Measurements from ENCODE around the gene PSMB10.
"Not testable (repeated sequence)": the region's sequence is repeated elsewhere in the genome, so short reads cannot be mapped to it uniquely, and the experiment has no call there.

Gene PSMB10

DNA sequence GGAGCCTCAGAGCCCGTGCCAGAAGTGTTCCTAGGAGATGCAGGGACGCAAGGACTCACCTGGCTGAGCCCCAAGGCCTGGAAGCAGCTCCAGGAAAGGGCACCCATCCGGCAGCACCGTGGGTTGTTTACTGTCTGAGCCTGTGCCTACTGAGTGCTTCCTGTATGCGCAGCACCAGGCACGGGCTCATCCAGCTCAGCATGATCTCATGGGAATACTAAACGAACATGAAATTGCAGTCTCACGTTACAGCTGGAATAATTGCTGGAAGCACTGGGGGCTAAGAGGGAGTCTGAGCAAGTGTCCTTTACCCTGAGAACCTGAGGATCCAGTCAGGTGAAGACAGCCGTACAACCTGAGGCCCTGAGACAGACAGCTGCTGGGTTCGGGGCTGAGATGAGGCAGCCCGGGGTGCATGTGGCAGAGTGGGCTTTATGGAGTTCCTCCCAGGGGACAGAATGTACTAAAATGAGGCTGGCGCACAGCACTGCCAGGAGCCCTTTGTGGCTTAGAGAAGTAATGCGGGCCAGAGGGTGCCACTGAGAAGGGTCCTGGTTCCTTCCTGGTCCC is 10.4 kb downstream of the PSMB10 start:
- Histone ChIP-seq H3K9ac (ENCODE audit: low read length) (no peak overlapping the region), H3K9me3 (ENCODE audit: control insufficient read depth, low read length) (no peaks in the 10 kb centered on the region), H3K27me3 (ENCODE audit: control insufficient read depth, insufficient read depth, low read length) (no peaks in the 10 kb centered on the region), H3K4me3 (ENCODE audit: low read length) (no peak overlapping the region), H3K4me1 (ENCODE audit: control insufficient read depth, insufficient read depth, low read length) (no peaks in the 10 kb centered on the region), H3K36me3 (ENCODE audit: control insufficient read depth, insufficient read depth, low read length) (no peaks in the 10 kb centered on the region)

DNA sequence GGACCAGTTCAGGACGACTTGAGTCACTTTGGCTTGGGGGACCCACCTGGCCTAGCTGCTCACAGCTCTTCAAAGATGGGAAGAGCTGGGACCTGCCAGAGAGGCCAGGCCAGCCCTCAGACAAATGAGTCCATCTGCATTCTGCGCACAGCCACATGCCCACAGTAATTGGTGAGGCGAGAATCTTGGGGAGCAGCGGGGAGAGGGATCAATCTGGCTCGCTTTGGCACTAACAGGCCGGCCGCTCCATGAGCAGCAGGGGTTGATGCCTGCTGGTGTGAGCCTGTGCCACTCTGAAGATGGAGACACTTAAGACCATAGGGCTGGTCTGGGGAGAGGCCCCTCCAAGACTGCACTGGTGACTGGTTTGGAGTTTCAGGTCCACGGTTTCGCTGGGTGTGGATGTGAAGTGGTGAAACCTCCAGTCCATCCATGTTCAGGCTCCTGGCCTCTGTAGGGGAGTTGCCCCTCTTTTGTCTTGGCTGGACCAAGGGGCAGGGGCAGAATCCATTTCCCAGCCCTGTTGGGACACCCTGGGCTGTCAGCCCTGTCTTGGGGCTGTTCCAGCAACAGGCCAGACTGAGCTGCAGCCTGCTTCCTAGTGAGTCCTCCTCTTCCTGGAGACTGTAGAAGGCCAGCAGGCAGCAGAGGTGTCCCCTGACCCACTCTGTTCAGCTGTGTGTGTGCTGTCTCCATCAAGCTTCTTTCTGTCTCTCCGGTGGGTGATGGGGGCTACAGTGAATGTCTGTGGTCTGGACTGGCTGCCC is 12.3 kb downstream of the PSMB10 start:
- Histone ChIP-seq H3K36me3 (ENCODE audit: control insufficient read depth, insufficient read depth, low read length) (no peaks in the 10 kb centered on the region), H3K4me1 (ENCODE audit: control insufficient read depth, insufficient read depth, low read length) (no peaks in the 10 kb centered on the region), H3K9ac (ENCODE audit: low read length) (no peak overlapping the region)

DNA sequence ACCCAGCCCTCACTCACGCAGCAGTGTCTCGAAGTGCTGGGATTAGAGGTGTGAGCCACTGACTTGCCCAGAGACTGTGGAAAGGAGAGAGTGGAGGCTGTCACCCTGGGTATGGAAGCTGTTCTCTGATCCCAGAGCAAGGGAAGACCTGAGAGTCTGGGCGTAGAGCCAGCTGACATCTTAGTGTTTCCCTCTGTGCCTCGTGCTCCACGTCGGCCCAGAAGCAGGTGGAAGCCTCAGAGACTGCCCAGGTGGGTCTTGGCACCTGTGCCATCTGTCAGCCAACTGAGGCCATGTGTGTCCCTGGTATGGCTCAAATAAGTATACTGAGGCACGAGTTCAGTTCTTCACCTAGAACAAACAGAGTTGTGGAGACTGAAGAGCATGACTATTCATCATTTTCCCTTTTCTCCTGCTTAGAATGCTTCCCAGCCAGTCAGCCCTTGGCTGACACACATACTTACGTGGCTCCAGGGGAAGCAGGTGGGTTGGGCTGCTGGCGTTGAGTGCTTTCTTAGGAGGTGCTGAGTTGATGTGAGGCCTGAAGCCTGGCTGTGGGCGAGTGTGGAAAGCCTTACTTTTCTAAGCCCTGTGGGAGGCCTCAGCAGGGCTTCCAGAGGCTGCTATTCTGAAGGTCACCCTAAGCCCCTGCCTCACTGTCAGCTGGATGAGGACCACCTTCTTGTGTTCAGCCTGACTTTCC is 13.1 kb downstream of the PSMB10 start:
- Histone ChIP-seq H3K27me3 (ENCODE audit: control insufficient read depth, insufficient read depth, low read length) (no peaks in the 10 kb centered on the region), H3K36me3 (ENCODE audit: control insufficient read depth, insufficient read depth, low read length) (no peaks in the 10 kb centered on the region), H3K4me3 (ENCODE audit: low read length) (no peak overlapping the region), H3K4me1 (ENCODE audit: control insufficient read depth, insufficient read depth, low read length) (no peaks in the 10 kb centered on the region), H3K9me3 (ENCODE audit: control insufficient read depth, low read length) (no peaks in the 10 kb centered on the region), H3K9ac (ENCODE audit: low read length) (no peak overlapping the region)

More for the DNA sequence above, 12.3 kb downstream of the PSMB10 start:
- no peaks in the 10 kb centered on the region for H3K27me3 ChIP-seq (ENCODE audit: control insufficient read depth, insufficient read depth, low read length)
- H3K4me3 ChIP-seq (ENCODE audit: low read length), result no peak overlapping the region
- no peaks in the 10 kb centered on the region for H3K9me3 ChIP-seq (ENCODE audit: control insufficient read depth, low read length)

DNA sequence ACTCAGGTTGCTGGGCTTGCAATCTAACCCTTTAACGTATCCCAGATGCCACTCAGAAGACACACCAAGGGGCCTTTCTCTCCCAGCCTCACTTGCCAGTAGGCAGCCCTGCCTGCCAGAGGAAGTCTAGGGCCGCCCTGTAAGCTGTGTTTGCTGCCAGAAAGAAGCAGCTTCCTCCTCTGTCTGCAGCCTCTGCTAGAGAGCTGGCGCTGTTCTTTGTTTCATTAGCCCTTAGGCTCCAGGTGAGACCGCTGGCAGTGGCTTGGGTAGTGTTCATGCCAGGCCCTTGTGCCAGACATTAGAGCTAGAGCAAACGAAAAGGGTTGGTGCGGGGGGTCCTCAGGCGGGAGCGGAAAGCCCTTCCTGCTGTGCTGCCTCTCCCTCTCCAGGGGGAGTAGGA is 13.9 kb downstream of the PSMB10 start:
- Histone ChIP-seq H3K27me3 (ENCODE audit: control insufficient read depth, insufficient read depth, low read length) (no peaks in the 10 kb centered on the region), H3K4me3 (ENCODE audit: low read length) (no peak overlapping the region), H3K4me1 (ENCODE audit: control insufficient read depth, insufficient read depth, low read length) (no peaks in the 10 kb centered on the region), H3K36me3 (ENCODE audit: control insufficient read depth, insufficient read depth, low read length) (no peaks in the 10 kb centered on the region), H3K9ac (ENCODE audit: low read length) (no peak overlapping the region), H3K9me3 (ENCODE audit: control insufficient read depth, low read length) (no peaks in the 10 kb centered on the region)

DNA sequence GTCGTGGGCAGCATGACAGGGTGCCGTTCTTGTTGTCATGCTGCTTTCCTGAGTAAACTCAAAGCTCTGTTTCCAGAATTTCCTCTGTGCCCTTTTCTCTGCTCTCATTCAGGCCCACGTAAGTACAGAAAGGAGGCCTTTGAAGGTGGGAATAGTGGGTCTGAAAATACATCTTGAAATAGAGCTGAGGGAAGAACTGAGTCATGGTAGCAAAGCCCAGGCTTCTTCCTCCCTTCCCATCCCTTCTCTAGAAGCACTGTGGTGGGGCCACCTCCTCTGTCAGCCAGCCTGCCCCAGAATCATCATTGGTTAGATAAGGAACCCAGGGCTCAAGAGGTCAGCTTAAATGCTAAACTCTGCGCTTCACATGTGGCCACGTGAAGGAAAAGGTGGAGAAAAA is 14.4 kb downstream of the PSMB10 start:
- no peaks in the 10 kb centered on the region for H3K9me3 ChIP-seq (ENCODE audit: control insufficient read depth, low read length)
- H3K36me3 ChIP-seq (ENCODE audit: control insufficient read depth, insufficient read depth, low read length), result peaks cover 3% of the 10 kb centered on the region
- no peak overlapping the region for H3K9ac ChIP-seq (ENCODE audit: low read length)
- H3K4me1 ChIP-seq (ENCODE audit: control insufficient read depth, insufficient read depth, low read length), result peaks cover 5% of the 10 kb centered on the region
- H3K27me3 ChIP-seq (ENCODE audit: control insufficient read depth, insufficient read depth, low read length), result no peaks in the 10 kb centered on the region
- H3K4me3 ChIP-seq (ENCODE audit: low read length), result no peak overlapping the region

DNA sequence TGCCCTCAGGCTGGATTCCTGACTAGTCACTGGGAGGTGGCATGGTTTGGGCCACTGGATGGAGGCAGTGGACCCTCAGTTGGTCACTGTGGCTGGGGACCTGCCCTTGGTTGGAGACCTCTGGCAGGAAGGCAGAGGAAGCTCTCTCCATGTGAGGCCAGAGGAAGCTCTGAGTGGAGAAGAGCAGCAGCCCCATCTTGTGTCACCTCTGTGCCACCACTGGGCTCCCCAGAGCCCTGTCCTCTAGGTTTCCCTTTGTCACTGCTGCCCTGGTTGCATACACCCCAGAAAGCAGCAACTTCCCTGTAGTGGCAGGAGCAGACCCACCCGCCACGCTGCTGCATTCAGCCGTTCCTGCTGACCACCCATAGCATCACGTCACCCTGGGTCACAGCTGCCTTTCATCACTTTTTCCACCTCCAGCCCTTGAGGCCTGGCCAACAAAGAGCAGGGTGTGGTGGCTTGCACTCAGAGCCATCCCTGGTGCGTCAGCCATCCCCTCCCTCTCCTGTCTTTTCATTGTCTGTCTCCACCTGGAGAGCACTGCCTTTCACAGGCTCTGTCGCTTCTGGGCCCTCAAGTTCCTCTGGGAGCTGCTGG is 16.9 kb downstream of the PSMB10 start:
- Histone ChIP-seq H3K4me3 (ENCODE audit: low read length) (no peak overlapping the region), H3K36me3 (ENCODE audit: control insufficient read depth, insufficient read depth, low read length) (peaks cover 10% of the 10 kb centered on the region), H3K9ac (ENCODE audit: low read length) (no peak overlapping the region), H3K4me1 (ENCODE audit: control insufficient read depth, insufficient read depth, low read length) (peaks cover 20% of the 10 kb centered on the region), H3K27me3 (ENCODE audit: control insufficient read depth, insufficient read depth, low read length) (no peaks in the 10 kb centered on the region), H3K9me3 (ENCODE audit: control insufficient read depth, low read length) (no peaks in the 10 kb centered on the region)

DNA sequence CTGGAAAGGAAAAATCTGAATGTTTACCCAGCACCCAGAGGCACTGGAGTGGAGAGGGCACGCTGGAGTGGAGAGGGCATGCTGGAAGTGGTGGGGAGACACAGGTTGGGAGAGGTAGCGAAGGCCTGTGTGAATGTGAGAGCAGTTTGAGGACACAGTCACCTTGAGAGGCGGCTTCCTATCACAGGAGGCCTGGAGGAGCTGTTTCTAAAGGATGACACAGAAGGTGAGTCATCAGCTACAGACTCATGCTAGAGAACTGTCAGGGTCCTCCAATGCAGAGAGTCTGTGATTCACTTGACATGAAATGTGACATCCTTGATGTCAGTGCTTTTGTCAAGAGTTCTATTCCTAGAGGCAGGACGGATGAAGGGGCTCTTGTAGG is 18.8 kb downstream of the PSMB10 start:
- Histone ChIP-seq H3K9me3 (ENCODE audit: control insufficient read depth, low read length) (no peaks in the 10 kb centered on the region), H3K27me3 (ENCODE audit: control insufficient read depth, insufficient read depth, low read length) (no peaks in the 10 kb centered on the region), H3K4me3 (ENCODE audit: low read length) (no peak overlapping the region), H3K9ac (ENCODE audit: low read length) (no peak overlapping the region), H3K4me1 (ENCODE audit: control insufficient read depth, insufficient read depth, low read length) (peaks cover 20% of the 10 kb centered on the region), H3K36me3 (ENCODE audit: control insufficient read depth, insufficient read depth, low read length) (peaks cover 10% of the 10 kb centered on the region)

DNA sequence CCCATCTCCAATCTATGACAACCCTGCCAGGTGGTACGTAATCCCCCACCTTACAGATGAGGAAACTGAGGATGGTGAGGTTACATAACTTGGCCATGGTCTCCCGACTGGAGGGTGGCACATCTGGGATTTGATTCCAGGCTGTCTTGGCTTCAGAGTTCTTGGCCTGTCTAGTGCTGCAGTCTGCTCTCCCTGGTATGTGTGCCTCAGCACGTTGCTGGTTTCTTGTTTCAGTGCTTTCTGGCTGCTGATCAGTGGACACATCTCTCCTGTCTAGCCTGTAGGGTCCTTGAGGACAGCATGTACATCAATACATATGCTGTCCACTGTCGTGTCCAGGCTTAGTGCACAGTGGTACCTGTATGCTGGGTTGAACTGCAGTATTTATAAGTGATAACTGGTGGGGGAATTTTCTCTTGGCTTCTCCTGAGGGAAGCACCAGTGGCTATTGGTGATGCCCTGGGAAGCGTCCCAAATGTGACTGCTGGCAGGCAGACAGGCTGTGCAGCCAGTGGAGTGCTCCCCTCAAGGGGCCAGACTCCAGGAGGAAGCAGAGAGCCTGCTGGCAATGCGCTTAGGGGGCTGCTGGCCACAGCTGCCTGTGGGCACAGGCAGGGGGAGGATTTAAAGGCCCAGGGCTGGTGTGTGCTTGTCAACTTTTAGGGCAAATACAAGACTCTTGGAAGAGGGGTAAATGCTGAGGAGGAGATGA is 19.4 kb downstream of the PSMB10 start:
- Histone ChIP-seq H3K9me3 (ENCODE audit: control insufficient read depth, low read length) (no peaks in the 10 kb centered on the region), H3K27me3 (ENCODE audit: control insufficient read depth, insufficient read depth, low read length) (no peaks in the 10 kb centered on the region), H3K4me1 (ENCODE audit: control insufficient read depth, insufficient read depth, low read length) (peaks cover 20% of the 10 kb centered on the region), H3K36me3 (ENCODE audit: control insufficient read depth, insufficient read depth, low read length) (peaks cover 10% of the 10 kb centered on the region), H3K9ac (ENCODE audit: low read length) (no peak overlapping the region), H3K4me3 (ENCODE audit: low read length) (no peak overlapping the region)

DNA sequence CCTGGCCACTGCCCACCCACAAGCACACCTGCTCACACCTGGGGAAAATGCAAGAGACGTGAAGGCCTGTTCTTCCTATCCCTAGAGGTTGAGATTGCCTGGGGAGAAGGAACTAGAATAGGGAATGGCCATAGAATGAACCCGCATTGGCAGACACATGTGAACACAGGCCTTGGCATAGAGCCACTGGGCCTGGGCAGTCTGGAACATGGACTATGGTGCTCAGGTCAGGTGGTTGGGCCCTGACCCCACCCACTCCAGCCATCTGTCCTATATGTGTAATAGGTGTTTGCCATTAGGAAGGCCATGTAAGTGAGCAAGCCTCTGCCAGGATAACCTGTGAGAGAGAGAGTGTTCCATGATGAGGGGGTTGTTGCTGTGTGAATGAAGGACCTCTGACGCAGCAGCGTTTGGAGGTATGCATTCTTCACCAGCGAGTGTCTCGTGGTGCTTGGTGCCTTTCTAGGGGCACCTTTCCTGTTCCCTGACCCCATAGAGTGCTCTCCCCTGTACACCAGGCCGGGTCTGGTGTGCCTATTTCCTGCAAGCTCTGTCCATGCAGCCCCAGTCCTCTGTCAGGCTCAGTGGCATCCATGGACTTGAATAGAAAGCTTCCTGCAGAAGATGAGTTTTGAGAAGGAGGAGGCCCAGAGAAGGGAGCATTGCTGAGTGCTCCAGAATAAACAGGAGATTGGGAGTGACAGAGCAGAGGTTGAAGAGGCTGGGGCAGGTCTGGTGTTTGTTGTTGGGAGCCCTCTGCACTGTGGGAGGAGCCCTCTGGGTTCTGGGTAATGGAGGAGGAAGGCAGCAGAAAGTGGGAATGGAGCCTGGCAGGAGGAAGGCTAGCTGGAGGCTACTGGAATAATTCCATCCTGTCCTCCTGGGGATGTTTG is 20.6 kb downstream of the PSMB10 start:
- H3K36me3 ChIP-seq (ENCODE audit: control insufficient read depth, insufficient read depth, low read length), result peaks cover 10% of the 10 kb centered on the region
- H3K9ac ChIP-seq (ENCODE audit: low read length), result no peak overlapping the region
- no peaks in the 10 kb centered on the region for H3K27me3 ChIP-seq (ENCODE audit: control insufficient read depth, insufficient read depth, low read length)
- H3K4me1 ChIP-seq (ENCODE audit: control insufficient read depth, insufficient read depth, low read length), result peaks cover 20% of the 10 kb centered on the region
- no peak overlapping the region for H3K4me3 ChIP-seq (ENCODE audit: low read length)
- H3K9me3 ChIP-seq (ENCODE audit: control insufficient read depth, low read length), result no peaks in the 10 kb centered on the region

DNA sequence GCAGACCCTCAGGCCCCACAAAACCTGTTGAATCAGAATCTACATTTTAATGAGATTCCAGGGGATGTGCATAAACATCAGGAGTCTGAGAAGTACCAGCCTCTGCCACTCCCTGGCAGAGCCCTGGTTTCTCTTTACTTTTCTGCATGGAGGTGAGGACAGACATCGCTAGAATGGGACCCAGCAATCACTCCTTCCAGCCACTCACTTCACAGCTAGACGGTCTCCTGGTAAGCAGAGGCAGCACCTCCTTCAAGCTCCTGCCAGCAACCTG is 21.2 kb downstream of the PSMB10 start:
- H3K4me1 ChIP-seq (ENCODE audit: control insufficient read depth, insufficient read depth, low read length), result peaks cover 20% of the 10 kb centered on the region
- peaks cover 16% of the 10 kb centered on the region for H3K36me3 ChIP-seq (ENCODE audit: control insufficient read depth, insufficient read depth, low read length)
- H3K4me3 ChIP-seq (ENCODE audit: low read length); H3K9me3 ChIP-seq (ENCODE audit: control insufficient read depth, low read length); H3K9ac ChIP-seq (ENCODE audit: low read length); H3K27me3 ChIP-seq (ENCODE audit: control insufficient read depth, insufficient read depth, low read length): not testable (repeated sequence)

DNA sequence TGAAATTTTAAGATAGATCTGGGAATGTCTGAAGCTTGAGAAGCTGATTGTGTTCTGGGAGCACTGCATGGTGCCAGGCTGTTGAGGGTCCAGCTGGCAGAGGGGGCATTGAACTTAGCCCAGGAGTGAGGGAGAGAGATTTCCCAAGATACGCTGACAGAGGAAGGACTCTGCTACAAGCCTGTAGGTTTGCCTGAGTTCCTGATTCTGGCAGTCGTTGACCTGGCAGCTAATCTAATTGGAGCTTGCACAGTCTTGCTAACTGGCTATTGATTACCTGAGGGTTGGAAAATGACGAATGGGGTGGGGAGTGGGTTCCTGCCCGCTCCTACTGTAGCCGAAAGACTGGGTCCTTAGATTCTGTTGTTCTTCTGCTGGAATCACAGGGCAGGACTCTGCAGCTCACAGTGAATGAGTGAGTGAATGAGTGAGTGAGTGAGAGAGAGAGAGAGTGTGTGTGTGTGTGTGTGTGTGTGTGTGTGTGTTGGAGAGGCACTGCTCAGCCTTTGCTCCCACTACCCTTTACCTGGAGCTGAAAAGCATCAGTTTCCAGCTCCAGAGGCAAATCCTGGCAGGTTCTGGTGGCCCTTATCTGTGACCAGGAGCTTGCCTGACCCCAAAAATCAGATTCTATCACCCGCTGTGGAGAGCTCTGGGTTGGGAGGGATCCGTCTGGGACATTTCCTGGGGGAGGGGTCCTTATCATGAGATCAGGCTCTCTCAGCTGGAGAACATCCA is 21.7 kb downstream of the PSMB10 start:
- Histone ChIP-seq H3K36me3 (ENCODE audit: control insufficient read depth, insufficient read depth, low read length) (peaks cover 16% of the 10 kb centered on the region), H3K9ac (ENCODE audit: low read length) (no peak overlapping the region), H3K9me3 (ENCODE audit: control insufficient read depth, low read length) (no peaks in the 10 kb centered on the region), H3K27me3 (ENCODE audit: control insufficient read depth, insufficient read depth, low read length) (no peaks in the 10 kb centered on the region), H3K4me3 (ENCODE audit: low read length) (no peak overlapping the region), H3K4me1 (ENCODE audit: control insufficient read depth, insufficient read depth, low read length) (peaks cover 20% of the 10 kb centered on the region)

Data from mucosa of stomach (tissue), 1 donor.